Small intestine (tissue), 7 donors: ENCODE measurements around the gene ZNF534. TPM values are rescaled to one million over a fixed set of nuclear protein-coding genes. Genes with fewer than 3 reads are reported as not detected.
A peak's percentile ranks its signal among the peaks of the same experiment; 100 is the strongest.
"Not testable (repeated sequence)": the region's sequence is repeated elsewhere in the genome, so short reads cannot be mapped to it uniquely, and the experiment has no call there.

ENCODE experiments used
- DNase-seq, 2 donors: peaks; one replicate each; pipeline versions ENCODE4 v3.0.0 to v3.0.0-alpha.2; 2013
- FAIRE-seq: peaks from 2 replicates; lab custom pipeline; 2012; peaks lifted over from hg19 to GRCh38; lab: Jason Lieb, UNC
- H3K27ac ChIP-seq, 3 donors: one replicate each; pipeline ENCODE4 v1.5.1; 2013; ENCODE audit warnings: low read length in 2 of 3, mild to moderate bottlenecking in 2 of 3, control low read depth in 1 of 3, inconsistent platforms in 1 of 3, low read depth in 1 of 3, moderate library complexity in 1 of 3
- H3K27me3 ChIP-seq, 3 donors: one replicate each; pipeline ENCODE4 v1.6.1; 2013; ENCODE audit warnings: low read length in 3 of 3, inconsistent platforms in 1 of 3; ENCODE audit not compliant: control insufficient read depth in 3 of 3, insufficient read depth in 3 of 3
- H3K36me3 ChIP-seq, 3 donors: one replicate each; pipeline ENCODE4 v1.6.1; 2013; ENCODE audit warnings: low read length in 3 of 3, inconsistent platforms in 1 of 3, low read depth in 1 of 3, mild to moderate bottlenecking in 1 of 3, moderate library complexity in 1 of 3; ENCODE audit not compliant: control insufficient read depth in 3 of 3, insufficient read depth in 2 of 3
- H3K4me1 ChIP-seq, 3 donors: one replicate each; pipeline ENCODE4 v1.6.1; 2013; ENCODE audit warnings: low read length in 2 of 3, inconsistent platforms in 1 of 3, low read depth in 1 of 3, mild to moderate bottlenecking in 1 of 3, moderate library complexity in 1 of 3; ENCODE audit not compliant: control insufficient read depth in 3 of 3, insufficient read depth in 2 of 3
- H3K4me3 ChIP-seq, 3 donors: one replicate each; pipeline ENCODE4 v1.5.1; 2013; ENCODE audit warnings: low read length in 3 of 3, control low read depth in 1 of 3, inconsistent platforms in 1 of 3, low read depth in 1 of 3, mild to moderate bottlenecking in 1 of 3, moderate library complexity in 1 of 3
- H3K9me3 ChIP-seq, 2 donors: one replicate each; pipeline ENCODE4 v1.6.1; 2013; ENCODE audit warnings: low read depth in 1 of 2, low read length in 1 of 2; ENCODE audit not compliant: control insufficient read depth in 2 of 2, insufficient read depth in 1 of 2
- WGBS, 3 donors: extraction: QIAGEN DNeasy Blood & Tissue Kit; methylation state at CpG; one replicate each; pipeline ENCODE4 v1.1.7; 2013; 5-methylcytosine and 5-hydroxymethylcytosine counted together
- polyA plus RNA-seq, 4 donors: library from polyadenylated mRNA; stranded (reverse) in 3 of 4; unstranded in 1 of 4; fragments of 200-250 nt in 3 of 4; fragments of 120-200 nt in 1 of 4; gene quantifications; one replicate each; pipeline versions ENCODE4 v1.2.1 to v1.2.3, GENCODE V29; 2013
- donor health status: healthy with polysubstance abuse.
- donor health status: control.
- donor health status: control.
- donor health status: Bipolar disorder and iron deficiency.
- donor health status: healthy.

The ZNF534 gene
- polyA plus RNA-seq, 4 donors: 0.09 to 0.41 TPM; not detected in 2

- H3K36me3 ChIP-seq: no peaks in the 10 kb centered on the region
- H3K4me3 ChIP-seq: no peak overlapping the region
- H3K4me1 ChIP-seq: peaks cover 0 to 2% (median 0%) of the 10 kb centered on the region in 3 donors
- peaks cover 0 to 5% (median 5%) of the 10 kb centered on the region in 3 donors for H3K27me3 ChIP-seq
- WGBS, 3 donors: 34 to 64% (median 53%) methylated on average over 37 to 41 of the region's 41 CpGs
- no peak for FAIRE-seq
- H3K27ac ChIP-seq: no peak overlapping the region
- H3K9me3 ChIP-seq: peaks cover 4 to 54% of the 10 kb centered on the region in 2 donors
- DNase-seq: no peak
Observed at GRCh38 chr19:52451241-52451640, 22.3 kb downstream of the ZNF534 start.

DNA sequence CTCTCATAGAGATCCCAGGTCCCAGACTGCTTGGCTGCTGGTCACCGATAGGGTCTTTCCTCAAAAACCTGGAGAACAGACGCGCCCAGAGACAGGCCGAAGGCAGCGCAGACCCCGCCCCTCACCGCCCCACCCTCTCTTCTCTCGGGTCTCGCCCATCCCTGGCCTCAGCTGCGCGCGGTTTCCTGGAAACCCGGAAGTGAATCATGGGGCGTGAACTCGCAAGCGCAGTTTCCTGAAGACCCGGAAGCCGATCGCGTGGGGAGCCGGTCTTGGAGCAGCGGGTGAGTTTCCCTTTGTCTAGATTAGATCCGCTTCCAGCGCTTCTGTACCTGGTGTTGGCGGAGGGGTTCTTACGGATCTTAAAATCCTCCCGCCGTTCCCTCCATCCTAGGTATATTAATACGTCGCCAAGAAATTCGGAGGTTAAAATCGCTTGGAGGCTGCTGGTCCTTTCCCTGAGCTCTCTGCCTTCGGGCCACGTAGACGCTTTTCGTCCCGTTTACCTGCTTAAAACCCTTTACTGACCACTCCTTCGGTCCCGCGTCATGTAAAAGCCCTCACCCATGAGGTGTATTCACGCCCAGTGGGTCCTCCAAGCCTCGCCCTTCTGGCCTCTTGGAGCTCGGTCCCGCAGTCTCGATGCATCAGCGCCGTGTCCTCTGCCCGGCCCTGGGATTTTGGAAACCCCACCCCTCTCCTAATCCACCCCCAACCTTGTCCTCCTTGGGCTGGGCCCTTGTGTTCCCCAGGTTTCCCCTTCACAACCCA lies 24.6 kb downstream of the ZNF534 start, which contains the start of gene ZNF578:
ZNF578 (plus strand) TSS at position 230 of the 771 bp plus-strand sequence. CDS start 48,293 bp downstream, outside the sequence.
- no peak for FAIRE-seq
- Histone ChIP-seq H3K9me3 (peaks cover 6 to 65% of the 10 kb centered on the region in 2 donors), H3K36me3 (peaks cover 0 to 12% (median 0%) of the 10 kb centered on the region in 3 donors), H3K27me3 (peaks cover 0 to 5% (median 5%) of the 10 kb centered on the region in 3 donors), H3K27ac (peak within 1 kb of the TSS in 2 of 3 donors; percentile 22 to 60), H3K4me3 (peak within 1 kb of the TSS; percentile 30 to 71 (median 38)), H3K4me1 (peaks cover 0 to 2% (median 0%) of the 10 kb centered on the region in 3 donors)
- WGBS, 3 donors: 3 to 16% (median 11%) methylated on average over 48 of the region's 48 CpGs
- DNase-seq: peak; percentile 37 to 90

- H3K36me3 ChIP-seq: no peaks in the 10 kb centered on the region
- H3K9me3 ChIP-seq: peaks cover under 1 to 54% of the 10 kb centered on the region in 2 donors
- no peak for FAIRE-seq
- H3K27ac ChIP-seq: no peak overlapping the region
- DNase-seq: no peak
- H3K27me3 ChIP-seq: no peaks in the 10 kb centered on the region
- no peak overlapping the region for H3K4me3 ChIP-seq
- 87 to 89% (median 88%) methylated on average over 14 of the region's 14 CpGs for WGBS, 3 donors
- no peaks in the 10 kb centered on the region for H3K4me1 ChIP-seq
Observed at GRCh38 chr19:52464798-52465470, 36.0 kb downstream of the ZNF534 start.

DNA sequence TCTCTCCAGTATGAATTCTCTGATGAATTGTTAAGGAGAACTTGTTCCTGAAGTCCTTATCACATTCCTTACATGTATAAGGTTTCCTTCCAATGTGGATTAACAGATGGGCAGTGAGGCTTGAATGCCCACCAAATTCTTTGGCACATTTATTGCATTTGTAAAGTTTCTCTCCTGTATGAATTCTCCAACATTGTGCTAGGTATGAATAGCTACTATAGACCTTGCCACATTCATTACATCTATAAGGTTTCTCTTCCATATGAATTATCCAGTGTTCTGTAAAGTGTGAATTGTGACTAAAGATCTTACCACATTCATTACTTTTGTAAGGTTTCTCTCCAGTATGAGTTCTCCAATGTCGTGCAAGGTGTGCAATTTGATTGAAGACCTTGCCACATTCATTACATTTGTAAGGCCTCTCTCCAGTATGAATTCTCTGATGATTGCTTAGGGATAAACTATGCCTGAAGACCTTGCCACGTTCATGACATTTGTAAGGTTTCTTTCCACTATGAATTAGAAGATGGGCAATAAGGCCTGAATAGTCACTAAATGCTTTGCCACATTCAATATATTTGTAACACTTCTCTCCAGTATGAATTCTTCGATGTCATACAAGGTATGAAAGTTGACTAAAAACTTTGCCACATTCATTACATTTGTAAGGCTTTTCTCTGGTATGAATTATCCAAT lies 44.9 kb downstream of the ZNF534 start:
- no peaks in the 10 kb centered on the region for H3K27me3 ChIP-seq
- no peak overlapping the region for H3K27ac ChIP-seq
- FAIRE-seq (no peak), DNase-seq (no peak)
- H3K36me3 ChIP-seq: no peaks in the 10 kb centered on the region
- H3K4me1 ChIP-seq: no peaks in the 10 kb centered on the region
- WGBS, 3 donors: 77 to 89% (median 85%) methylated on average over 3 of the region's 3 CpGs
- no peak overlapping the region for H3K4me3 ChIP-seq
- peaks cover 8 to 61% of the 10 kb centered on the region in 2 donors for H3K9me3 ChIP-seq

DNA sequence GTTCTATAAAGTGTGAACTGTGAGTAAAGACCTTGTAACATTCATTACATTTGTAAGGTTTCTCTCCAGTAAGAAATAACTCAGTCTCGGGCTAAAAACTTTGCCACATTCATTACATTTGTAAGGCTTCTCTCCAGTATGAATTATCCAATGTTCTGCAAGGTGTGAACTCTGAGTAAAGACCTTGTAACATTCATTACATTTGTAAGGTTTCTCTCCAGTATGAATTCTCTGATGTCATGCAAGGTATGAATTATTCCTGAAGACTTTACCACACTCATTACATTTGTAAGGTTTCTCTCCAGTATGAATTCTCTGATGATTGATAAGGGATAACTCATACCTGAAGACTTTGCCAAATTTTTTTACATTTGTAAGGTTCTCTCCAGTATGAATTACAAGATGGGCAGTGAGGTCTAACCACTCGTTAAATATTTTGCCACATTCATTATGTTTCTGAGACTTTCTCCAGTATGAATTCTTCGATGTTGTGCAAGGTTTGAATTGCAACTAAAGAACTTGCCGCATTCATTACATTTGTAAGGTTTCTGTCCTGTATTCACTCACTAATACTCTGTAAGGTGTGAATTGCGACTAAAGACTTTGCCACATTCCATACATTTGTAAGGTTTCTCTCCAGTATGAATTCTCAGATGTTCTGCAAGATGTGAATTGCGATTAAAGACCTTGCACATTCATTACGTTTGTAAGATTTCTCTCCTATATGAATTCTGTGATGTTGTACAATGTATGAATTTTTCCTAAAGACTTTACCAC lies 45.6 kb downstream of the ZNF534 start:
- Histone ChIP-seq H3K36me3 (no peaks in the 10 kb centered on the region), H3K9me3 (peaks cover 8 to 60% of the 10 kb centered on the region in 2 donors), H3K4me1 (no peaks in the 10 kb centered on the region), H3K27ac (no peak overlapping the region), H3K27me3 (no peaks in the 10 kb centered on the region), H3K4me3 (no peak overlapping the region)
- no peak for FAIRE-seq
- 87 to 95% (median 94%) methylated on average over 7 of the region's 7 CpGs for WGBS, 3 donors
- DNase-seq: no peak

DNA sequence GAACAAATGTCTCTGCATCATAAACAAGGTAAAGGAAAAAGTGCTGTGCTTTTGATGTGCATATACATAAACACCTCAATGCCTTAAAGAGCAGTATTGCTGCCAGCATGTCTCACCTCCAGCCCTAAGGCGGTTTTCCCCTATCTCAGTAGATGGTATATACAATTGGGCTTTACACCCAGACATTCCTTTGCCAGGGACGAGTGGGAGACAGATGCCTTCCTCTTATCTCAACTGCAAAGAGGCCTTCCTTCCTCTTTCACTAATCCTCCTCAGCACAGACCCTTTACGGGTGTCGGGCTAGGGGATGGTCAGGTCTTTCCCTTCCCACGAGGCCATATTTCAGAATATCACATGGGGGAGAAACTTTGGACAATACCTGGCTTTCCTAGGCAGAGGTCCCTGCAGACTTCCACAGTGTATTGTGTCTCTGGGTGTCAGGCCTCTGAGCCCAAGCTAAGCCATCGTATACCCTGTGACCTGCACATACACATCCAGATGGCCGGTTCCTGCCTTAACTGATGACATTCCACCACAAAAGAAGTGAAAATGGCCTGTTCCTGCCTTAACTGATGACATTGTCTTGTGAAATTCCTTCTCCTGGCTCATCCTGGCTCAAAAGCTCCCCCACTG lies 55.3 kb downstream of the ZNF534 start:
- H3K36me3 ChIP-seq, H3K4me1 ChIP-seq, H3K27me3 ChIP-seq, H3K4me3 ChIP-seq, H3K27ac ChIP-seq, FAIRE-seq, DNase-seq: not testable (repeated sequence)
- WGBS, 3 donors: 48 to 73% (median 59%) methylated on average over 7 of the region's 7 CpGs
- peaks cover 0 to 69% of the 10 kb centered on the region in 2 donors for H3K9me3 ChIP-seq

- not testable (repeated sequence) for FAIRE-seq, H3K4me3 ChIP-seq, DNase-seq, H3K4me1 ChIP-seq, H3K27me3 ChIP-seq, H3K27ac ChIP-seq, H3K36me3 ChIP-seq
- peaks cover 0 to 73% of the 10 kb centered on the region in 2 donors for H3K9me3 ChIP-seq
- WGBS, 3 donors: 41 to 57% (median 48%) methylated on average over 7 of the region's 7 CpGs
Observed at GRCh38 chr19:52485064-52485463, 56.1 kb downstream of the ZNF534 start.
